HG03280 (cell line): ENCODE data around the gene LGALSL.

Experiments
- ATAC-seq: cut with Tn5 transposase; IDR thresholded peaks from one replicate; pipeline ENCODE4 v1.9.1; 2021; ENCODE audit warnings: mild to moderate bottlenecking, moderate library complexity; ENCODE audit not compliant: unreplicated experiment

LGALSL gene

DNA sequence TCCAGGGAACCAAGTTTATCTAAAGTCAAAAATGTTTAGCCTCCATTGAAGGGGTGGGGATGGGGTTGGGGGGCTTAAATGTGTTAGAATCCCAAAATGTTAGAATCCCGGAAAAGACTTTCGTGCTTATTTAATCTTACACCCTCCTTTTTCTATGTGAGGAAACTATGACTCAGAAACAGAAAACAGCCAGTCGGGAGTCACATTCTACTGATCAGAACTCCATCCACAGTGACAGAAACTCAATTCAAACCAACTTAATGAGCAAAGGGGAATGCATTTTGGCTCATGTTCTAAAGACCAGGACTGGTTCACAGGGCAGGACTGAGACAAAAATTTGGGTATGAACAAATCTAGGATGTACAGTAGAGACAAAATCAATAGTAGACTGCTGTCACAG is 38.3 kb downstream of the LGALSL start:
- no peak for ATAC-seq

DNA sequence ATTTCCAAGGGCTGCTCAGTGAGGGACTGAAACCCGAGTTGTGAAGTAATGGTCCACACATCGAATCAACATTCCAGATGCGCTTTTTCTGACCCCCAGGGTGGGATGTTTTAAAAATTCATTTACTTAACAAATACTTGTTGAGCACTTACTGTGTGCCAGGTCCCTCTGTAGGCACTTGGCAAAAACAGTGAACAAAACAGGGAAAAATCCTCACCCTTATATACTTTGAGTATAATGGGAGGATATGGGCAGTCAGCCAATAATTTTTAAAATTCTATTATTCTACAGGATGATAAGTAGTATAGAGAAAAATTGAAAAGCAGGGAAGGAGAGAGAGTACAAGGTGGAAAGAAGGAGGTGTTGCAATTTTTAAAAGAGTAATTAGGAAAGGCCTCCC is 38.9 kb downstream of the LGALSL start:
- ATAC-seq: no peak

DNA sequence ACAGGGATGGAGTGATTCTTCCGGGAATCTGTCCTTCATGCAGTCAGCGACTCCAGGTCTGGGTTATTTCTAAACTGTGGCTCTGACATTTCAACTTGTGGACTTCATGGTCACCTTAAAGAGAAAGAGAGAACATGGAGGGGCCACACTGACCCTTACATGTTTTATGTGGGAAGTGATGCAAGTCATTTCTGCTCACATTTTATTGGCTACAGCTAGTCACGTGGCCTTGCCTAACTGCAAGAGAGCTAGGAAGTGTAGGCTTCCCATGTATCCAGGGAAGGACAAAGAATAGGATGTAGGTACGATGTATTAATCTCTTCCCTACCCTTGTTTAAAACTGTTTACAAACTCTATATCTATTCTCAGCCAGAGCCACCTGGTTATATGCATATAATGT is 39.8 kb downstream of the LGALSL start:
- ATAC-seq: no peak

GRCh38 chr2:64498438-64498837 is 44.5 kb downstream of the LGALSL start:
- ATAC-seq: no peak

GRCh38 chr2:64500549-64500948 is 46.6 kb downstream of the LGALSL start:
- ATAC-seq: no peak

DNA sequence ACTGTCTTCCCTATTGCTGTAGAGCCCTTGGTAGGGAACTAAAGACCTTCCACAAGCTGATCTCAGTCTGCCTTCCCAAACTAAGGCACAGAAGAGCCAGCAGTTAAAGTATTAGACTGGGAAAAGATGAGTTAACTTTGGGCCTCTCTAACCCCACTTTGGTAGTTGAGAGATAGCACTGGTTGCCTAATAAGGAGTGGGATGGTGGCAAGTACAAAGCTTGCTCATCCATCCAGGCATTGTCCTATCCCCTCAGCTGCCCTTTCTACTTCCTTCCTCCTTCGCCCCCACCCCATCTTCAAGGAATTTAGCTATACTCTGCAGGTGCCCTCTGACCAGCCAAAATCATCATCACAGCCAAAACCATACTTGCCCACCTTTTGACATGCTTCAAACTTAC is 48.0 kb downstream of the LGALSL start:
- no peak for ATAC-seq

DNA sequence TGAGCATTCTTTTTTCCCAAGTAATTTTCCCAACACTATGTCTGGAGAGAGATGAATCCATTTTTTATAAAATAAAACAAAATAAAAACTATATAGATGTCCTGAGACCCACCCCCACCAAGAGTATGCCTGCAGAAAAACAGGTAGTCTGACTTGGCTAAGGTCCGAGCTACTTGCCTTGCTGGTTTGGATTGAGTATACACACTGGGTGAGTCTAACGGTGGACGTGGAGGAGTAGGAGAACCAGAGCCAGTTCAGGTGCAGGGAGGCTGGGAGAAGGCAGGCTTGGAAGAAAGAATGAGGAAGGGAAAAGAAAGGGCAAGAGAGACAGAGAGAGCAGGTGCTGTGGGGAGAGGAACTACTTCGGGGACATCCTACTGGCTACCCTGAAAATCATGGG is 48.9 kb downstream of the LGALSL start:
- no peak for ATAC-seq

DNA sequence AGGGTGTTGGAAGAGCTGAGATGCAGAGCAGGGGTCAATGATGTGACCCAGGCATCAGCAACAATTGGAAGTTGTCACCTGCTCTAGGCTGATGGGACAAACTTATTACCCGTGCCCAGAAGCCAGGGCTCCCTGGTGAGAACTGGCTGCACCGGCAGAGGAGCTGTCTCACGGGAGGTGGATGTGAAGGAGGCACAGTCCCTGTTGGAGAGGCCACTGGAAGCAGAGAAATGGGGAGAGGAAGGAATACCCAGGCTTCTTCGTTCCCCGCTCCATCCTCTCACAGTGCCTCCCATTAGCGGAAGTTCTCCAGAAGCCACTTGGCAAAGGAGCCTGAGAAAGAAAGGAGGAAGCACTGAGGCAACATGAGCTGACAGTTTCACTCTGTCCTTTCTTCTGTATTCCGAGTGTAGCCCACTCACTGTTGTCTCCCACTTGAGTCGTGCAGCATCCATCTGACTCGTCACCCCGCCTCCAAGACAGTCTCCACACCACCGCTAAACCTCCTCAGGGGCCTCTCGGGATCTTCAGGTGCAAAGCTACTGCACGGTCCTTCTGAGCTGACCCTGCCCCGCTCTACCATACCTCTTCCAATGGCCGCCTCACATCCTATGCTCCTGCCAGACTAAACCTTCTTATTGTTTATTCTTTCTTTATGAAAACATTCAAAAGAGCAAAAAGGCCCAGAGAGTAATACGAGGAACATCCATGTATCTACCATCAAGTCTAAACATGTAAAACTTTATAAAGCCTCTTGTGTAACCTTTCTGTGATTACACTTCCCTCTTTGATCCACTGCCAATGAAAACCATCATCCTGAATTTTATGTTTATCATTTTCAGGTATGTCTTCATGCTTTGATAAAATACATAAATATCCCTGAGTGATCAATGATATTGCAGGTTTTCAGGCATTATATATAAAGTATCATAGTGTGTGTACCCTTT is 51.1 kb downstream of the LGALSL start:
- no peak for ATAC-seq

GRCh38 chr2:64506686-64507085 is 52.7 kb downstream of the LGALSL start:
- no peak for ATAC-seq
